ENCODE measurements around the gene CHID1. TPM values are rescaled to one million over a fixed set of nuclear protein-coding genes. Genes with fewer than 3 reads are reported as not detected.
A peak's percentile ranks its signal among the peaks of the same experiment; 100 is the strongest.

The CHID1 gene
- total and polyA plus RNA-seq, 9 of the 15 experiments (the other 6 are each of a cell fraction or from before 2014, with no cell fraction given): 15.1 to 108 (median 39.8) TPM

DNA sequence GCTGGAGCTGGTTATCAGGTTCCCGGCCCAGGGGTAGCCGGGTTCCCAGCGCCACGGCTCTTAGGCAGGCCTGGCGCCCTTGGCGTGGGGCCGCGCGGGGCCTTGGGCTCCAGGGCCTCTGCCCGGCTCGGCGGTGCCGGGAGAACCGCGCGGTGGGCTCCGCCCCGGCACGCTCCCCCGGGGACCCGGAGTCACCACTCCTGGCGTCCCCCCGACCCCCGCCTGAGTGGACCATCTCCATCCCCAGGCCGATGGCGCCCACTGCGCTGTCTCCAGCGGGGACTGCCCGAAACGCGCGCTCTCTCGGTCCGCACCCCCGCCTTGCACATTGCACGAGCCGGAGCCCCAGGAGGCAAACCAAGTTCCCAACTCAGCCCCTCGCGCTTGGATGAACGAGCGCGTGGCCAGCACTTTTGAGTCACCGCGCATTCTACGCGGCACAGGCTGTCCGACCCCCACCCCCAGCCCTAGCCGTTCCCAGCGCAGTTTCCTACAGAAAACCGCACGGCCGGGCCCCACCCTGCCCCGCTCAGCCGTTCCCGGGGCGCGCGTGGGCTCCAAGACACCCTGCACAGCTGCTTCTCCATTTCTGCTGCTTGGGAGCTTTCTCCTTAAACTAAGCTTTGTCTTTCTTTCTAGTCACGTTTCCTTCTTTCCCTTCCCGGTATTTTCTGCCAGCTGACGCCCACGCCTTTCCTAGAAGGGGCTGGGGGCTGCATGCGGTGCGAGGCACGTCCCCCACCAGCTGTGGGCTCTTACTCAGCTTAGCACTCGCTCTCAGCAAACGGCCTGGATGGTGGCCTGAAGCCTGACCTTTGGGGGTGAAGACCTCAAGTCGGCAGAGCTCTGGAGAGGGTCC lies 650 bp upstream of the CHID1 start (continued):
- TF ChIP-seq, protein P1, sequence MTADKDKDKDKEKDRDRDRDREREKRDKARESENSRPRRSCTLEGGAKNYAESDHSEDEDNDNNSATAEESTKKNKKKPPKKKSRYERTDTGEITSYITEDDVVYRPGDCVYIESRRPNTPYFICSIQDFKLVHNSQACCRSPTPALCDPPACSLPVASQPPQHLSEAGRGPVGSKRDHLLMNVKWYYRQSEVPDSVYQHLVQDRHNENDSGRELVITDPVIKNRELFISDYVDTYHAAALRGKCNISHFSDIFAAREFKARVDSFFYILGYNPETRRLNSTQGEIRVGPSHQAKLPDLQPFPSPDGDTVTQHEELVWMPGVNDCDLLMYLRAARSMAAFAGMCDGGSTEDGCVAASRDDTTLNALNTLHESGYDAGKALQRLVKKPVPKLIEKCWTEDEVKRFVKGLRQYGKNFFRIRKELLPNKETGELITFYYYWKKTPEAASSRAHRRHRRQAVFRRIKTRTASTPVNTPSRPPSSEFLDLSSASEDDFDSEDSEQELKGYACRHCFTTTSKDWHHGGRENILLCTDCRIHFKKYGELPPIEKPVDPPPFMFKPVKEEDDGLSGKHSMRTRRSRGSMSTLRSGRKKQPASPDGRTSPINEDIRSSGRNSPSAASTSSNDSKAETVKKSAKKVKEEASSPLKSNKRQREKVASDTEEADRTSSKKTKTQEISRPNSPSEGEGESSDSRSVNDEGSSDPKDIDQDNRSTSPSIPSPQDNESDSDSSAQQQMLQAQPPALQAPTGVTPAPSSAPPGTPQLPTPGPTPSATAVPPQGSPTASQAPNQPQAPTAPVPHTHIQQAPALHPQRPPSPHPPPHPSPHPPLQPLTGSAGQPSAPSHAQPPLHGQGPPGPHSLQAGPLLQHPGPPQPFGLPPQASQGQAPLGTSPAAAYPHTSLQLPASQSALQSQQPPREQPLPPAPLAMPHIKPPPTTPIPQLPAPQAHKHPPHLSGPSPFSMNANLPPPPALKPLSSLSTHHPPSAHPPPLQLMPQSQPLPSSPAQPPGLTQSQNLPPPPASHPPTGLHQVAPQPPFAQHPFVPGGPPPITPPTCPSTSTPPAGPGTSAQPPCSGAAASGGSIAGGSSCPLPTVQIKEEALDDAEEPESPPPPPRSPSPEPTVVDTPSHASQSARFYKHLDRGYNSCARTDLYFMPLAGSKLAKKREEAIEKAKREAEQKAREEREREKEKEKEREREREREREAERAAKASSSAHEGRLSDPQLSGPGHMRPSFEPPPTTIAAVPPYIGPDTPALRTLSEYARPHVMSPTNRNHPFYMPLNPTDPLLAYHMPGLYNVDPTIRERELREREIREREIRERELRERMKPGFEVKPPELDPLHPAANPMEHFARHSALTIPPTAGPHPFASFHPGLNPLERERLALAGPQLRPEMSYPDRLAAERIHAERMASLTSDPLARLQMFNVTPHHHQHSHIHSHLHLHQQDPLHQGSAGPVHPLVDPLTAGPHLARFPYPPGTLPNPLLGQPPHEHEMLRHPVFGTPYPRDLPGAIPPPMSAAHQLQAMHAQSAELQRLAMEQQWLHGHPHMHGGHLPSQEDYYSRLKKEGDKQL (CRISPR knock-in tag; IDR thresholded peaks at IDR 0.05; ENCODE audit: borderline replicate concordance): no peak
- TF ChIP-seq HCFC1 (IDR thresholded peaks at IDR 0.05; ENCODE audit: low read depth, low read length) (no peak), ZKSCAN1 (IDR thresholded peaks at IDR 0.05; ENCODE audit: low read depth, low read length) (no peak), HDAC2 (IDR thresholded peaks at IDR 0.05) (0 out of 2 replicates have a peak, but pooled peaks have one; percentile 19), ZKSCAN3 (CRISPR knock-in tag; IDR thresholded peaks at IDR 0.05) (no peak), GABPB1 (CRISPR knock-in tag; IDR thresholded peaks at IDR 0.05) (no peak), MBD2 (IDR thresholded peaks at IDR 0.05; ENCODE audit: borderline replicate concordance, low read depth) (peak; percentile 13; the same call in 1 of the 2 replicates), HOXB6 (CRISPR knock-in tag; IDR thresholded peaks at IDR 0.05; ENCODE audit: borderline replicate concordance) (no peak), ZC3H4 (CRISPR knock-in tag; IDR thresholded peaks at IDR 0.05; ENCODE audit: borderline replicate concordance) (0 out of 2 replicates have a peak, but pooled peaks have one; percentile 75), HDAC6 (IDR thresholded peaks at IDR 0.05; ENCODE audit: low read depth, low read length) (no peak), U2AF1 (optimal IDR thresholded peaks at IDR 0.05; ENCODE audit: low read depth, low read length) (peak; percentile 33), KDM1A (IDR thresholded peaks at IDR 0.05) (no peak)
- TF ChIP-seq, protein P2, sequence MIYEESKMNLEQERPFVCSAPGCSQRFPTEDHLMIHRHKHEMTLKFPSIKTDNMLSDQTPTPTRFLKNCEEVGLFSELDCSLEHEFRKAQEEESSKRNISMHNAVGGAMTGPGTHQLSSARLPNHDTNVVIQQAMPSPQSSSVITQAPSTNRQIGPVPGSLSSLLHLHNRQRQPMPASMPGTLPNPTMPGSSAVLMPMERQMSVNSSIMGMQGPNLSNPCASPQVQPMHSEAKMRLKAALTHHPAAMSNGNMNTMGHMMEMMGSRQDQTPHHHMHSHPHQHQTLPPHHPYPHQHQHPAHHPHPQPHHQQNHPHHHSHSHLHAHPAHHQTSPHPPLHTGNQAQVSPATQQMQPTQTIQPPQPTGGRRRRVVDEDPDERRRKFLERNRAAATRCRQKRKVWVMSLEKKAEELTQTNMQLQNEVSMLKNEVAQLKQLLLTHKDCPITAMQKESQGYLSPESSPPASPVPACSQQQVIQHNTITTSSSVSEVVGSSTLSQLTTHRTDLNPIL (CRISPR knock-in tag; IDR thresholded peaks at IDR 0.05): no peak
- TF ChIP-seq, protein P3, sequence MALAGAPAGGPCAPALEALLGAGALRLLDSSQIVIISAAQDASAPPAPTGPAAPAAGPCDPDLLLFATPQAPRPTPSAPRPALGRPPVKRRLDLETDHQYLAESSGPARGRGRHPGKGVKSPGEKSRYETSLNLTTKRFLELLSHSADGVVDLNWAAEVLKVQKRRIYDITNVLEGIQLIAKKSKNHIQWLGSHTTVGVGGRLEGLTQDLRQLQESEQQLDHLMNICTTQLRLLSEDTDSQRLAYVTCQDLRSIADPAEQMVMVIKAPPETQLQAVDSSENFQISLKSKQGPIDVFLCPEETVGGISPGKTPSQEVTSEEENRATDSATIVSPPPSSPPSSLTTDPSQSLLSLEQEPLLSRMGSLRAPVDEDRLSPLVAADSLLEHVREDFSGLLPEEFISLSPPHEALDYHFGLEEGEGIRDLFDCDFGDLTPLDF (CRISPR knock-in tag; IDR thresholded peaks at IDR 0.05): no peak
- TF ChIP-seq, protein P4, sequence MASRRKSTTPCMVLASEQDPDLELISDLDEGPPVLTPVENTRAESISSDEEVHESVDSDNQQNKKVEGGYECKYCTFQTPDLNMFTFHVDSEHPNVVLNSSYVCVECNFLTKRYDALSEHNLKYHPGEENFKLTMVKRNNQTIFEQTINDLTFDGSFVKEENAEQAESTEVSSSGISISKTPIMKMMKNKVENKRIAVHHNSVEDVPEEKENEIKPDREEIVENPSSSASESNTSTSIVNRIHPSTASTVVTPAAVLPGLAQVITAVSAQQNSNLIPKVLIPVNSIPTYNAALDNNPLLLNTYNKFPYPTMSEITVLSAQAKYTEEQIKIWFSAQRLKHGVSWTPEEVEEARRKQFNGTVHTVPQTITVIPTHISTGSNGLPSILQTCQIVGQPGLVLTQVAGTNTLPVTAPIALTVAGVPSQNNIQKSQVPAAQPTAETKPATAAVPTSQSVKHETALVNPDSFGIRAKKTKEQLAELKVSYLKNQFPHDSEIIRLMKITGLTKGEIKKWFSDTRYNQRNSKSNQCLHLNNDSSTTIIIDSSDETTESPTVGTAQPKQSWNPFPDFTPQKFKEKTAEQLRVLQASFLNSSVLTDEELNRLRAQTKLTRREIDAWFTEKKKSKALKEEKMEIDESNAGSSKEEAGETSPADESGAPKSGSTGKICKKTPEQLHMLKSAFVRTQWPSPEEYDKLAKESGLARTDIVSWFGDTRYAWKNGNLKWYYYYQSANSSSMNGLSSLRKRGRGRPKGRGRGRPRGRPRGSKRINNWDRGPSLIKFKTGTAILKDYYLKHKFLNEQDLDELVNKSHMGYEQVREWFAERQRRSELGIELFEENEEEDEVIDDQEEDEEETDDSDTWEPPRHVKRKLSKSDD (conservative IDR thresholded peaks at IDR 0.05; ENCODE audit: low read length): no peak
